UCSD-AML1 (cell line): ENCODE results near the gene ZNF524.
A peak's percentile ranks its signal among the peaks of the same experiment; 100 is the strongest.
"Not testable (repeated sequence)": the region's sequence is repeated elsewhere in the genome, so short reads cannot be mapped to it uniquely, and the experiment has no call there.

Experiments used
- DNase-seq: peaks from one replicate; lab custom pipeline; 2025; ENCODE audit not compliant: unreplicated experiment; lab: John Stamatoyannopoulos, UW

The ZNF524 gene

GRCh38 chr19:55581145-55581822 is 18.8 kb upstream of the ZNF524 start:
- no peak for DNase-seq

GRCh38 chr19:55581823-55582223 is 18.3 kb upstream of the ZNF524 start:
- no peak for DNase-seq

GRCh38 chr19:55582284-55582683 is 17.8 kb upstream of the ZNF524 start:
- not testable (repeated sequence) for DNase-seq

GRCh38 chr19:55583897-55584296 is 16.2 kb upstream of the ZNF524 start:
- DNase-seq, result not testable (repeated sequence)

- DNase-seq, result no peak
Observed at GRCh38 chr19:55584871-55585270, 15.2 kb upstream of the ZNF524 start.

GRCh38 chr19:55585658-55586339 is 14.3 kb upstream of the ZNF524 start:
- DNase-seq, result peak; percentile 78

- peak; percentile 92 for DNase-seq
Observed at GRCh38 chr19:55586976-55587668, 13.0 kb upstream of the ZNF524 start.

GRCh38 chr19:55588738-55589137 is 11.3 kb upstream of the ZNF524 start:
- DNase-seq, result no peak

GRCh38 chr19:55590109-55590508 is 10.0 kb upstream of the ZNF524 start:
- no peak for DNase-seq

- DNase-seq, result no peak
Observed at GRCh38 chr19:55590617-55591016, 9.5 kb upstream of the ZNF524 start.

GRCh38 chr19:55591555-55591954 is 8.5 kb upstream of the ZNF524 start:
- DNase-seq, result no peak

- DNase-seq, result no peak
Observed at GRCh38 chr19:55592391-55593090, 7.5 kb upstream of the ZNF524 start.

GRCh38 chr19:55593096-55593772 is 6.9 kb upstream of the ZNF524 start:
- DNase-seq, result no peak

- no peak for DNase-seq
Observed at GRCh38 chr19:55594996-55595545, 5.0 kb upstream of the ZNF524 start.

- DNase-seq, result no peak
Observed at GRCh38 chr19:55596304-55596703, 3.8 kb upstream of the ZNF524 start.

GRCh38 chr19:55597501-55597921 is 2.6 kb upstream of the ZNF524 start:
- DNase-seq, result no peak

- no peak for DNase-seq
Observed at GRCh38 chr19:55598034-55598433, 2.1 kb upstream of the ZNF524 start.

GRCh38 chr19:55598719-55599467 is 1.2 kb upstream of the ZNF524 start:
- peak; percentile 96 for DNase-seq

GRCh38 chr19:55599468-55599841 is 633 bp upstream of the ZNF524 start, which contains the start of gene FIZ1:
Gene FIZ1 (minus strand): TSS chr19:55599517. CDS start chr19:55597865, 1,652 bp downstream.
- DNase-seq, result peak; percentile 98

- no peak for DNase-seq
Observed at GRCh38 chr19:55600662-55601028, 557 bp downstream of the ZNF524 start.
